ENCODE data around the gene PTPRD.

DNA sequence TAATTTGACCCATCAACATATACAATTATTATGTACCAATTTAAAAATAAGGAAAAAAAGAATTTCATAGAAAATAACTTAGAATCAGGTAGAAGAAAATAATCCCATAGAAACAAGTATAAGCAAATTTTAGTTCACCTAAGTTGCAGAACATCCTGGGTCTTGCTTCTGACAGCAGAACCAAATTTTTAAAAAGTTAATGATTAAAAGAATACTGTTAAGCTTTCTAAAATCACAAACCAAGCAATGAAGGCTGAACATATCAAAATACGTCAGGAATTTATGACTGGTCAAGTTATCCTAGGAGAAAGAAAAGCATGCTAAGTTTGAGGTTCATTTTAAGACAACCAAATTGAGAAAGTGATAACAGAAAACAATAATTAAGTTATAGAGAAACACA is 650.9 kb downstream of the PTPRD start:
- TF ChIP-seq POLR2AphosphoS5 (IDR thresholded peaks at IDR 0.05; ENCODE audit: borderline replicate concordance, low read depth, low read length) (no peak), EZH2 (IDR thresholded peaks at IDR 0.05) (no peak)
